ENCODE data around the gene DENND1A. TPM values are rescaled to one million over a fixed set of nuclear protein-coding genes. Genes with fewer than 3 reads are reported as not detected.

DENND1A gene
- total and polyA plus RNA-seq, 2 of the 13 experiments (the other 11 are each of a cell fraction or from before 2014, with no cell fraction given), result 14.8 to 30.1 TPM

DNA sequence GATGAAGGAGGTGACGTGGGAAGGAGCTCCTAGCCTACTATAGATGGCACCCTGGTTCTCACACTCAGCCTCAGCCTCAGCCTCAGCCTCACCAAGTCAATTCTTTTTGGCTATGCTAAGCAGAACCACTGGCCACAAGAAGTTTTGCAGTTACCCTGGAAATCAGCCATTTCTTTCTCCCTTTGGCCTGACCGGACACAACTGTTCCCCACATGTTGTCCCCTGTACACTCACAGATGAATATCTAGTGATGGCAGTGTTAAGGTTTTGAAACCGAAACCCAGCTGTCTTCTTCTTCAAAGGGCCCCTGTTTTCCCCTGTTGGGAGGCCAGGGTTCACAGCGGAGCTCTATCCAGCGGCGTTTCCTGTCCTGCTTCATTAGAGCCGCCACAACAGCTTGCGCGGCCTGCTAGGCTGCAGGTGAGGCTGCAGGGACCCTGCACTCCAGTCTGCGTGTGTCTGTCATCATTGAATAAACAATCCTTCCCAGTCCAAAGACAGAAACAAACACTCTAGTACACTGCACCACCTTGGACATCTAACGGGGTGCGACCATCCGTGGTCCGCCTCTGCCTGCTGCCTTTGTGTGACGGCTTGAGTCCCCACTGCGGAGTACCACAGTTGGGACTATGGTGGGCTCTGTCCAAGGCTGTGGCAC lies 250.5 kb downstream of the DENND1A start (continued):
- TF ChIP-seq, protein P1, sequence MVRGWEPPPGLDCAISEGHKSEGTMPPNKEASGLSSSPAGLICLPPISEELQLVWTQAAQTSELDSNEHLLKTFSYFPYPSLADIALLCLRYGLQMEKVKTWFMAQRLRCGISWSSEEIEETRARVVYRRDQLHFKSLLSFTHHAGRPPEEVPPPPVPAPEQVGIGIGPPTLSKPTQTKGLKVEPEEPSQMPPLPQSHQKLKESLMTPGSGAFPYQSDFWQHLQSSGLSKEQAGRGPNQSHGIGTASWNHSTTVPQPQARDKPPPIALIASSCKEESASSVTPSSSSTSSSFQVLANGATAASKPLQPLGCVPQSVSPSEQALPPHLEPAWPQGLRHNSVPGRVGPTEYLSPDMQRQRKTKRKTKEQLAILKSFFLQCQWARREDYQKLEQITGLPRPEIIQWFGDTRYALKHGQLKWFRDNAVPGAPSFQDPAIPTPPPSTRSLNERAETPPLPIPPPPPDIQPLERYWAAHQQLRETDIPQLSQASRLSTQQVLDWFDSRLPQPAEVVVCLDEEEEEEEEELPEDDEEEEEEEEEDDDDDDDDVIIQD (CRISPR knock-in tag; IDR thresholded peaks at IDR 0.05; ENCODE audit: low read depth), result peak; percentile 73
- TF ChIP-seq, protein P2, sequence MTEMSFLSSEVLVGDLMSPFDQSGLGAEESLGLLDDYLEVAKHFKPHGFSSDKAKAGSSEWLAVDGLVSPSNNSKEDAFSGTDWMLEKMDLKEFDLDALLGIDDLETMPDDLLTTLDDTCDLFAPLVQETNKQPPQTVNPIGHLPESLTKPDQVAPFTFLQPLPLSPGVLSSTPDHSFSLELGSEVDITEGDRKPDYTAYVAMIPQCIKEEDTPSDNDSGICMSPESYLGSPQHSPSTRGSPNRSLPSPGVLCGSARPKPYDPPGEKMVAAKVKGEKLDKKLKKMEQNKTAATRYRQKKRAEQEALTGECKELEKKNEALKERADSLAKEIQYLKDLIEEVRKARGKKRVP (CRISPR knock-in tag; IDR thresholded peaks at IDR 0.05), result no peak; a peak in 1 of 4 replicates
- TF ChIP-seq BORCS8-MEF2B (CRISPR knock-in tag; IDR thresholded peaks at IDR 0.05) (no peak), ZNF136 (CRISPR knock-in tag; IDR thresholded peaks at IDR 0.05; ENCODE audit: low read depth) (no peak), ZNF746 (CRISPR knock-in tag; IDR thresholded peaks at IDR 0.05) (no peak), MTA1 (CRISPR knock-in tag; IDR thresholded peaks at IDR 0.05; ENCODE audit: borderline replicate concordance) (peak; percentile 39; the same call in 1 of the 2 replicates), MIXL1 (CRISPR knock-in tag; IDR thresholded peaks at IDR 0.05) (peak; percentile 82), MED1 (CRISPR knock-in tag; IDR thresholded peaks at IDR 0.05) (peak; percentile 81), YEATS4 (CRISPR knock-in tag; IDR thresholded peaks at IDR 0.05; ENCODE audit: borderline replicate concordance) (no peak), CHD4 (IDR thresholded peaks at IDR 0.05; ENCODE audit: borderline replicate concordance, low read length) (no peak), PHF20 (CRISPR knock-in tag; IDR thresholded peaks at IDR 0.05) (0 out of 2 replicates have a peak, but pooled peaks have one; percentile 12), JDP2 (CRISPR knock-in tag; IDR thresholded peaks at IDR 0.05; ENCODE audit: borderline replicate concordance) (no peak; the same call in 1 of the 2 replicates)
- TF ChIP-seq, protein P3, sequence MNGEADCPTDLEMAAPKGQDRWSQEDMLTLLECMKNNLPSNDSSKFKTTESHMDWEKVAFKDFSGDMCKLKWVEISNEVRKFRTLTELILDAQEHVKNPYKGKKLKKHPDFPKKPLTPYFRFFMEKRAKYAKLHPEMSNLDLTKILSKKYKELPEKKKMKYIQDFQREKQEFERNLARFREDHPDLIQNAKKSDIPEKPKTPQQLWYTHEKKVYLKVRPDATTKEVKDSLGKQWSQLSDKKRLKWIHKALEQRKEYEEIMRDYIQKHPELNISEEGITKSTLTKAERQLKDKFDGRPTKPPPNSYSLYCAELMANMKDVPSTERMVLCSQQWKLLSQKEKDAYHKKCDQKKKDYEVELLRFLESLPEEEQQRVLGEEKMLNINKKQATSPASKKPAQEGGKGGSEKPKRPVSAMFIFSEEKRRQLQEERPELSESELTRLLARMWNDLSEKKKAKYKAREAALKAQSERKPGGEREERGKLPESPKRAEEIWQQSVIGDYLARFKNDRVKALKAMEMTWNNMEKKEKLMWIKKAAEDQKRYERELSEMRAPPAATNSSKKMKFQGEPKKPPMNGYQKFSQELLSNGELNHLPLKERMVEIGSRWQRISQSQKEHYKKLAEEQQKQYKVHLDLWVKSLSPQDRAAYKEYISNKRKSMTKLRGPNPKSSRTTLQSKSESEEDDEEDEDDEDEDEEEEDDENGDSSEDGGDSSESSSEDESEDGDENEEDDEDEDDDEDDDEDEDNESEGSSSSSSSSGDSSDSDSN (CRISPR knock-in tag; IDR thresholded peaks at IDR 0.05), result peak; percentile 81
- TF ChIP-seq, protein P4, sequence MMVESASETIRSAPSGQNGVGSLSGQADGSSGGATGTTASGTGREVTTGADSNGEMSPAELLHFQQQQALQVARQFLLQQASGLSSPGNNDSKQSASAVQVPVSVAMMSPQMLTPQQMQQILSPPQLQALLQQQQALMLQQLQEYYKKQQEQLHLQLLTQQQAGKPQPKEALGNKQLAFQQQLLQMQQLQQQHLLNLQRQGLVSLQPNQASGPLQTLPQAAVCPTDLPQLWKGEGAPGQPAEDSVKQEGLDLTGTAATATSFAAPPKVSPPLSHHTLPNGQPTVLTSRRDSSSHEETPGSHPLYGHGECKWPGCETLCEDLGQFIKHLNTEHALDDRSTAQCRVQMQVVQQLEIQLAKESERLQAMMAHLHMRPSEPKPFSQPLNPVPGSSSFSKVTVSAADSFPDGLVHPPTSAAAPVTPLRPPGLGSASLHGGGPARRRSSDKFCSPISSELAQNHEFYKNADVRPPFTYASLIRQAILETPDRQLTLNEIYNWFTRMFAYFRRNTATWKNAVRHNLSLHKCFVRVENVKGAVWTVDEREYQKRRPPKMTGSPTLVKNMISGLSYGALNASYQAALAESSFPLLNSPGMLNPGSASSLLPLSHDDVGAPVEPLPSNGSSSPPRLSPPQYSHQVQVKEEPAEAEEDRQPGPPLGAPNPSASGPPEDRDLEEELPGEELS (CRISPR knock-in tag; IDR thresholded peaks at IDR 0.05), result peak; percentile 91
- TF ChIP-seq, protein P5, sequence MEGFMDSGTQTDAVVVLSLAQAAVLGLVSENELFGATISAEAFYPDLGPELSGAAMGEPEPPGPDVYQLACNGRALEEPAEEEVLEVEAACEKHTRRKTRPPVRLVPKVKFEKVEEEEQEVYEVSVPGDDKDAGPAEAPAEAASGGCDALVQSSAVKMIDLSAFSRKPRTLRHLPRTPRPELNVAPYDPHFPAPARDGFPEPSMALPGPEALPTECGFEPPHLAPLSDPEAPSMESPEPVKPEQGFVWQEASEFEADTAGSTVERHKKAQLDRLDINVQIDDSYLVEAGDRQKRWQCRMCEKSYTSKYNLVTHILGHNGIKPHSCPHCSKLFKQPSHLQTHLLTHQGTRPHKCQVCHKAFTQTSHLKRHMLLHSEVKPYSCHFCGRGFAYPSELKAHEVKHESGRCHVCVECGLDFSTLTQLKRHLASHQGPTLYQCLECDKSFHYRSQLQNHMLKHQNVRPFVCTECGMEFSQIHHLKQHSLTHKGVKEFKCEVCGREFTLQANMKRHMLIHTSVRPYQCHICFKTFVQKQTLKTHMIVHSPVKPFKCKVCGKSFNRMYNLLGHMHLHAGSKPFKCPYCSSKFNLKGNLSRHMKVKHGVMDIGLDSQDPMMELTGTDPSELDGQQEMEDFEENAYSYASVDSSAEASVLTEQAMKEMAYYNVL (CRISPR knock-in tag; IDR thresholded peaks at IDR 0.05; ENCODE audit: borderline replicate concordance), result 0 out of 2 replicates have a peak, but pooled peaks have one; percentile 13
- TF ChIP-seq, protein P6, sequence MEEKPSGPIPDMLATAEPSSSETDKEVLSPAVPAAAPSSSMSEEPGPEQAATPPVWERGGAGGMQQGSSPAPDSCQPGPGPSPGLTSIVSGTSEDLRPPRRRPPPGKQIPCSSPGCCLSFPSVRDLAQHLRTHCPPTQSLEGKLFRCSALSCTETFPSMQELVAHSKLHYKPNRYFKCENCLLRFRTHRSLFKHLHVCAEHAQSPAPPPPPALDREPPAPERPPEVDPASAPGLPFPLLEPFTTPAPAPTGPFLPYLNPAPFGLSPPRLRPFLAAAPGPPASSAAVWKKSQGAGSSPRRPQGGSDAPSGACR (CRISPR knock-in tag; IDR thresholded peaks at IDR 0.05), result no peak
- TF ChIP-seq, protein P7, sequence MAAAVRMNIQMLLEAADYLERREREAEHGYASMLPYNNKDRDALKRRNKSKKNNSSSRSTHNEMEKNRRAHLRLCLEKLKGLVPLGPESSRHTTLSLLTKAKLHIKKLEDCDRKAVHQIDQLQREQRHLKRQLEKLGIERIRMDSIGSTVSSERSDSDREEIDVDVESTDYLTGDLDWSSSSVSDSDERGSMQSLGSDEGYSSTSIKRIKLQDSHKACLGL (CRISPR knock-in tag; IDR thresholded peaks at IDR 0.05), result no peak
